ENCODE data around the gene CTAG1B. TPM values are rescaled to one million over a fixed set of nuclear protein-coding genes. Genes with fewer than 3 reads are reported as not detected.

Gene CTAG1B
- total RNA-seq, 1 donor from 2014 or later: not detected

DNA sequence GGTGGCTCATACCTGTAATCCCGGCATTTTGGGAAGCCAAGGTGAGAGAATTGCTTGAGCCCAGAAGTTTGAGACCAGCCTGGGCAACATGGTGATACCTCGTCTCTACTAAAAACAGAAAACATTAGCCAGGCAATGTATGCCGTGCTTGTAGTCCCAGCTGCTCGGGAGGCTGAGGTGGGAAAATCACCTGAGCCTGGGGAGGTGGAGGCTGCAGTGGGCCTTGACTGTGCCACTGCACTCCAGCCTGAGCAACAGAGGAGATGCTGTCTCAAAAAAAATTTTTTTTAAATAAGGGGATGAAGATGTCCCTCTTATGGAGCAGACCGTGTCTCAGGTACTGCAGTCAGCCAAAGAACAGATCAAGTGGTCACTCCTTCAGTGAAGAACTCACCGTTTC, 13.5 kb downstream of the CTAG1B start:
- DNase-seq: no peak
- Mint-ChIP-seq H3K9me3 (peaks cover 3% of the 10 kb centered on the region), H3K27ac (no peak overlapping the region), H3K4me3 (no peak overlapping the region), H3K36me3 (ENCODE audit: low read depth) (no peaks in the 10 kb centered on the region), H3K4me1 (peaks cover 12% of the 10 kb centered on the region), H3K27me3 (peaks cover 6% of the 10 kb centered on the region)
- intact Hi-C loops (cut with micrococcal nuclease): no loop called here

DNA sequence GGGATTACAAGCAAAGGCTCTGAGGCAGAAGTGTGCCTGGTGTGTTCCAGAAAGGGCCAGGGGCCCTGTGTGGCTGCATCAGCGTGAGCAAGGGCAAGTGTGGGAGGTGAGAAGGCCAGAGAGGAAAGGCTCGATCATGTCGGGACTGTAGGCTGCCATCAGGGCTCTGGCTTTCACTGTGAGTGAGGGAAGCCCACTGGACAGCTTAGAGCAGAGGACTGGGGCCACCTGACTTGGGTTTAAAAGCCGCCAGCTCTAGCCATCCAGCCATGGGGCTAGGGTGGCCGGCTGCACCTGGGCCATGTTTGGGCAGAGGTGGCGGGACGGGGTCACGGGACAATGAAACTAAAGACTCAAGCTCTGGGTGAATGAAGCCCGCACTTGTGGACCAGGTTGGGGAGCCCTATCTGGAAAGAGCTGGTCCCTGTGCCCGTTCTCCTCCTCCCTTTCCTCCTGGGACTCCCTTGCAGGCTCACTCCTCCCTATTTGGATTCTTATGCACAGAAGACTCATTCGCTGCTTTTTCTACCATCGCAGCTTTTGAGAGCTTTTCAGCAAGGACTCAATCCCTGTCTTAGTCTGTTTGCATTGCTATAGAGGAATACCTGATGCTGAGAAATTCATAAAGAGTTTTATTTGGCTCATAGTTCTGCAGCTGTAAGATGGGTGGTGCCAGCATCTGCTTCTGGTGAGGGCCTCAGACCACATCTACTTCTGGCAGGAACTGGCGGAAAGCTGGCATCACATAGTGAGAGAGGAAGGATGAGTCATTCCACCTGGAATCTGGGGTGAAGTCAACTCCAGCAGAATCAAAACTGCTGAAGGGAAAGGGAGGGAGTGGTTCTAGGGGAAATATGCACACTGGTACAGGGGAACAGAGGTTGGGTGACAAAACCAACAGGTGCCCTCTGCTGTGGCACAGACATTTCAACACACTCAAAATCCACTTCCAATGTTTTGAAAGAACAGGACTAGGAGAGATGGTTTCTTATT, 15.3 kb downstream of the CTAG1B start:
- intact Hi-C loops (cut with micrococcal nuclease): no loop called here
- peaks cover 3% of the 10 kb centered on the region for H3K9me3 Mint-ChIP-seq
- no peak for DNase-seq
- peaks cover 6% of the 10 kb centered on the region for H3K27me3 Mint-ChIP-seq
- no peak overlapping the region for H3K27ac Mint-ChIP-seq
- H3K4me1 Mint-ChIP-seq: peaks cover 12% of the 10 kb centered on the region
- no peaks in the 10 kb centered on the region for H3K36me3 Mint-ChIP-seq (ENCODE audit: low read depth)
- H3K4me3 Mint-ChIP-seq: no peak overlapping the region

GRCh38 chrX:154602766-154603437, 16.2 kb downstream of the CTAG1B start:
- Mint-ChIP-seq H3K36me3 (ENCODE audit: low read depth) (no peaks in the 10 kb centered on the region), H3K27ac (no peak overlapping the region), H3K9me3 (peaks cover 3% of the 10 kb centered on the region), H3K4me3 (no peak overlapping the region), H3K4me1 (peaks cover 12% of the 10 kb centered on the region), H3K27me3 (peaks cover 6% of the 10 kb centered on the region)
- DNase-seq: no peak
- intact Hi-C loops (cut with micrococcal nuclease): no loop called here

GRCh38 chrX:154602226-154602625, 16.9 kb downstream of the CTAG1B start:
- peaks cover 7% of the 10 kb centered on the region for H3K27me3 Mint-ChIP-seq
- peaks cover 12% of the 10 kb centered on the region for H3K4me1 Mint-ChIP-seq
- peaks cover 3% of the 10 kb centered on the region for H3K9me3 Mint-ChIP-seq
- no peaks in the 10 kb centered on the region for H3K36me3 Mint-ChIP-seq (ENCODE audit: low read depth)
- DNase-seq: no peak
- H3K4me3 Mint-ChIP-seq: no peak overlapping the region
- intact Hi-C loops (cut with micrococcal nuclease): no loop called here
- H3K27ac Mint-ChIP-seq: no peak overlapping the region

- intact Hi-C loops (cut with micrococcal nuclease): no loop called here
- Mint-ChIP-seq H3K4me1 (peaks cover 2% of the 10 kb centered on the region), H3K27me3 (peaks cover 5% of the 10 kb centered on the region), H3K4me3 (no peak overlapping the region), H3K9me3 (no peaks in the 10 kb centered on the region), H3K36me3 (ENCODE audit: low read depth) (no peaks in the 10 kb centered on the region), H3K27ac (no peak overlapping the region)
- no peak for DNase-seq
Measured at GRCh38 chrX:154600759-154601374, 18.2 kb downstream of the CTAG1B start.

GRCh38 chrX:154599531-154599930, 19.6 kb downstream of the CTAG1B start:
- Mint-ChIP-seq H3K4me1 (peaks cover 2% of the 10 kb centered on the region), H3K36me3 (ENCODE audit: low read depth) (no peaks in the 10 kb centered on the region), H3K9me3 (no peaks in the 10 kb centered on the region), H3K27ac (no peak overlapping the region), H3K27me3 (peaks cover 7% of the 10 kb centered on the region), H3K4me3 (no peak overlapping the region)
- intact Hi-C loops (cut with micrococcal nuclease): no loop called here
- no peak for DNase-seq

- Mint-ChIP-seq H3K27me3 (peaks cover 7% of the 10 kb centered on the region), H3K4me3 (no peak overlapping the region), H3K27ac (no peak overlapping the region), H3K36me3 (ENCODE audit: low read depth) (no peaks in the 10 kb centered on the region), H3K9me3 (no peaks in the 10 kb centered on the region), H3K4me1 (no peaks in the 10 kb centered on the region)
- intact Hi-C loops (cut with micrococcal nuclease): no loop called here
- no peak for DNase-seq
Measured at GRCh38 chrX:154598656-154599055, 20.4 kb downstream of the CTAG1B start.

DNA sequence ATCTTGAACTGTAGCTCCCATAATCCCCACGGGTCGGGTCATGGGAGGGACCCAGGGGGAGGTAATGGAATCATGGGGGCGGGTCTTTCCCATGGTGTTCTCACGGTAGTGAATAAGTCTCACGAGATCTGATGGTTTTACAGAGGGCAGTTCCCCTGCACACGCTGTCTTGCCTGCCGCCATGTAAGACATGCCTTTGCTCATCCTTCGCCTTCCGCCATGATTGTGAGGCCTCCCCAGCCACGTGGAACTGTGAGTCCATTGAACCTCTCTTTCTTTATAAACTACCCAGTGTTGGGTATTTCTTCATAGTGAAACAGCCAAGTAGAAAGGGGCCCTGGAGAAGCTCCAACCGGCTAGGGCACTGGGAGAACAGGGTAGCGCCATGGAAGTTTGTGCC, 21.9 kb downstream of the CTAG1B start:
- Mint-ChIP-seq H3K4me3 (no peak overlapping the region), H3K9me3 (no peaks in the 10 kb centered on the region), H3K36me3 (ENCODE audit: low read depth) (no peaks in the 10 kb centered on the region), H3K27me3 (peaks cover 7% of the 10 kb centered on the region), H3K4me1 (no peaks in the 10 kb centered on the region), H3K27ac (no peak overlapping the region)
- intact Hi-C loops (cut with micrococcal nuclease): no loop called here
- no peak for DNase-seq

GRCh38 chrX:154596290-154596929, 22.7 kb downstream of the CTAG1B start:
- H3K9me3 Mint-ChIP-seq: no peaks in the 10 kb centered on the region
- H3K36me3 Mint-ChIP-seq (ENCODE audit: low read depth): no peaks in the 10 kb centered on the region
- intact Hi-C loops (cut with micrococcal nuclease): no loop called here
- H3K27ac Mint-ChIP-seq: no peak overlapping the region
- peaks cover 4% of the 10 kb centered on the region for H3K27me3 Mint-ChIP-seq
- no peak overlapping the region for H3K4me3 Mint-ChIP-seq
- DNase-seq: no peak
- no peaks in the 10 kb centered on the region for H3K4me1 Mint-ChIP-seq

DNA sequence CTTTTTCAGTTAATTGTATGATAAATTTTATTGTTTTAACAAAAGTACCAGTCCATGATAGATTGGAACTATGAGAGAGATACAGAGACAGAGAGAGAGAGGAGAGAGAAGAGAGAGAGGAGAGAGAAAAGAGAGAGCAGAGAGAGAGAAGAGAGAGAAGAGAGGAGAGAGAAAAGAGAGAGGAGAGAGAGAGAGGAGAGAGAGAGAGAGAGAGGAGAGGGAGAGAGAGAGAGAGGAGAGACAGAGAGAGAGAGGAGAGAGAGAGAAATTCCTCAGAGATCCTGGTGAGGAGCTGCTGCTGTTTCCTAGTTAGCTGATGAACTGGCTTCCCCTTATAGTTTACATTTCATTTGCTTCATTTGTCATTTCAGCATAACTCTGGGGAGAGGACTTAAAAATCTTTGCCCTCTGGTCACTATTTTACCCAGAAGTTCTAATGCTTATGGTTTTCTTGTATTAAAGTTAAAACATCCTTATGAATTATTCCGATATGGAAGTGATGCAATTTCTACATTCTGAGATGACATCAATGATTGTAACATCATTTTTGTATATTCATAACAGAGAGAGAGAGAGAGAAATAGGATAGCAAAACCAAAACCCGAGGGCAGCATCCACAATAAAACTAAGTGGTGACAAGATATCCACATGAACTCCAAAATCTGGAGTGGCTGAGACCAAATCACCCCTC, 23.4 kb downstream of the CTAG1B start:
- H3K4me1 Mint-ChIP-seq: no peaks in the 10 kb centered on the region
- H3K27ac Mint-ChIP-seq: no peak overlapping the region
- no peaks in the 10 kb centered on the region for H3K9me3 Mint-ChIP-seq
- H3K27me3 Mint-ChIP-seq: peaks cover 4% of the 10 kb centered on the region
- intact Hi-C loops (cut with micrococcal nuclease): no loop called here
- no peaks in the 10 kb centered on the region for H3K36me3 Mint-ChIP-seq (ENCODE audit: low read depth)
- no peak for DNase-seq
- H3K4me3 Mint-ChIP-seq: no peak overlapping the region

DNA sequence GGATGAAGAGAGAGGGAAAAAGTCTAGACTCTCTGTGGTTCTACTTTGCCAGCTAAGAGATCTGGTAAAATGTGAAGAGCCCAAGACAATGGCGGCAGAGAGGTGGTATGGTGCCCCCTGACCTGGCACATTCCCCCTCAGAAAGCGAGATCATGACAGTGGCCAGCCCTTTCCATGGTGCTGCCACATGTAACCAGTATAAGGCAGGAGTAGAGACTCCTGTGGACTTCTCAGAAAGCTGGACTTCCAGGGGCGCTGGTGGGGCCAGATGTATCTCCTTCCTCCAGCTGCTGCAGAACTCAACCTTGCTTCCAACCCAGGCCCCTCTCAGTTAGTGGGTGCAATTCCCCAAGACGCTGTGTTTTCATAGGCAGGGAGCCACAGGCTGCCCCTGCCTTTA, 24.6 kb downstream of the CTAG1B start:
- no peaks in the 10 kb centered on the region for H3K36me3 Mint-ChIP-seq (ENCODE audit: low read depth)
- H3K4me1 Mint-ChIP-seq: no peaks in the 10 kb centered on the region
- intact Hi-C loops (cut with micrococcal nuclease): no loop called here
- DNase-seq: no peak
- H3K4me3 Mint-ChIP-seq: no peak overlapping the region
- H3K9me3 Mint-ChIP-seq: no peaks in the 10 kb centered on the region
- H3K27me3 Mint-ChIP-seq: peaks cover 4% of the 10 kb centered on the region
- H3K27ac Mint-ChIP-seq: no peak overlapping the region

GRCh38 chrX:154593201-154593600, 25.9 kb downstream of the CTAG1B start:
- Mint-ChIP-seq H3K36me3 (ENCODE audit: low read depth) (no peaks in the 10 kb centered on the region), H3K4me1 (no peaks in the 10 kb centered on the region), H3K27ac (no peak overlapping the region), H3K27me3 (peaks cover 4% of the 10 kb centered on the region), H3K9me3 (no peaks in the 10 kb centered on the region), H3K4me3 (no peak overlapping the region)
- DNase-seq: no peak
- intact Hi-C loops (cut with micrococcal nuclease): no loop called here

- Mint-ChIP-seq H3K9me3 (no peaks in the 10 kb centered on the region), H3K36me3 (ENCODE audit: low read depth) (no peaks in the 10 kb centered on the region), H3K27ac (no peak overlapping the region), H3K4me1 (no peaks in the 10 kb centered on the region), H3K27me3 (peaks cover 4% of the 10 kb centered on the region), H3K4me3 (no peak overlapping the region)
- intact Hi-C loops (cut with micrococcal nuclease): no loop called here
- no peak for DNase-seq
Measured at GRCh38 chrX:154592505-154592904, 26.6 kb downstream of the CTAG1B start.
